ENCODE measurements around the gene GPER1.
A peak's percentile ranks its signal among the peaks of the same experiment; 100 is the strongest.

GPER1 gene

GRCh38 chr7:1080921-1081255 is 7.0 kb upstream of the GPER1 start:
- Mint-ChIP-seq H3K4me3 (no peak overlapping the region), H3K36me3 (ENCODE audit: low read depth) (no peaks in the 10 kb centered on the region), H3K27ac (no peak overlapping the region), H3K27me3 (ENCODE audit: low read depth) (peaks cover 18% of the 10 kb centered on the region), H3K9me3 (no peaks in the 10 kb centered on the region), H3K4me1 (peaks cover 18% of the 10 kb centered on the region)
- TF ChIP-seq, protein P1, sequence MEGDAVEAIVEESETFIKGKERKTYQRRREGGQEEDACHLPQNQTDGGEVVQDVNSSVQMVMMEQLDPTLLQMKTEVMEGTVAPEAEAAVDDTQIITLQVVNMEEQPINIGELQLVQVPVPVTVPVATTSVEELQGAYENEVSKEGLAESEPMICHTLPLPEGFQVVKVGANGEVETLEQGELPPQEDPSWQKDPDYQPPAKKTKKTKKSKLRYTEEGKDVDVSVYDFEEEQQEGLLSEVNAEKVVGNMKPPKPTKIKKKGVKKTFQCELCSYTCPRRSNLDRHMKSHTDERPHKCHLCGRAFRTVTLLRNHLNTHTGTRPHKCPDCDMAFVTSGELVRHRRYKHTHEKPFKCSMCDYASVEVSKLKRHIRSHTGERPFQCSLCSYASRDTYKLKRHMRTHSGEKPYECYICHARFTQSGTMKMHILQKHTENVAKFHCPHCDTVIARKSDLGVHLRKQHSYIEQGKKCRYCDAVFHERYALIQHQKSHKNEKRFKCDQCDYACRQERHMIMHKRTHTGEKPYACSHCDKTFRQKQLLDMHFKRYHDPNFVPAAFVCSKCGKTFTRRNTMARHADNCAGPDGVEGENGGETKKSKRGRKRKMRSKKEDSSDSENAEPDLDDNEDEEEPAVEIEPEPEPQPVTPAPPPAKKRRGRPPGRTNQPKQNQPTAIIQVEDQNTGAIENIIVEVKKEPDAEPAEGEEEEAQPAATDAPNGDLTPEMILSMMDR (IDR thresholded peaks at IDR 0.05; ENCODE audit: unreplicated experiment in 3 of 3): no peak

- H3K27ac Mint-ChIP-seq: no peak overlapping the region
- TF ChIP-seq, protein P1 (IDR thresholded peaks at IDR 0.05; ENCODE audit: unreplicated experiment in 3 of 3): no peak
- H3K4me1 Mint-ChIP-seq: peaks cover 18% of the 10 kb centered on the region
- H3K9me3 Mint-ChIP-seq: no peaks in the 10 kb centered on the region
- no peaks in the 10 kb centered on the region for H3K36me3 Mint-ChIP-seq (ENCODE audit: low read depth)
- no peak overlapping the region for H3K4me3 Mint-ChIP-seq
- peaks cover 18% of the 10 kb centered on the region for H3K27me3 Mint-ChIP-seq (ENCODE audit: low read depth)
These were observed 6.6 kb upstream of the GPER1 start for GRCh38 chr7:1081336-1081735.

GRCh38 chr7:1081931-1082401 is 5.9 kb upstream of the GPER1 start:
- H3K36me3 Mint-ChIP-seq (ENCODE audit: low read depth): no peaks in the 10 kb centered on the region
- H3K4me1 Mint-ChIP-seq: peaks cover 21% of the 10 kb centered on the region
- no peaks in the 10 kb centered on the region for H3K9me3 Mint-ChIP-seq
- TF ChIP-seq, protein P1 (IDR thresholded peaks at IDR 0.05; ENCODE audit: unreplicated experiment in 3 of 3): no peak
- peak overlapping the region in 1 of 3 experiments; percentile 43 for H3K27ac Mint-ChIP-seq
- H3K27me3 Mint-ChIP-seq (ENCODE audit: low read depth): peaks cover 18% of the 10 kb centered on the region
- no peak overlapping the region for H3K4me3 Mint-ChIP-seq

DNA sequence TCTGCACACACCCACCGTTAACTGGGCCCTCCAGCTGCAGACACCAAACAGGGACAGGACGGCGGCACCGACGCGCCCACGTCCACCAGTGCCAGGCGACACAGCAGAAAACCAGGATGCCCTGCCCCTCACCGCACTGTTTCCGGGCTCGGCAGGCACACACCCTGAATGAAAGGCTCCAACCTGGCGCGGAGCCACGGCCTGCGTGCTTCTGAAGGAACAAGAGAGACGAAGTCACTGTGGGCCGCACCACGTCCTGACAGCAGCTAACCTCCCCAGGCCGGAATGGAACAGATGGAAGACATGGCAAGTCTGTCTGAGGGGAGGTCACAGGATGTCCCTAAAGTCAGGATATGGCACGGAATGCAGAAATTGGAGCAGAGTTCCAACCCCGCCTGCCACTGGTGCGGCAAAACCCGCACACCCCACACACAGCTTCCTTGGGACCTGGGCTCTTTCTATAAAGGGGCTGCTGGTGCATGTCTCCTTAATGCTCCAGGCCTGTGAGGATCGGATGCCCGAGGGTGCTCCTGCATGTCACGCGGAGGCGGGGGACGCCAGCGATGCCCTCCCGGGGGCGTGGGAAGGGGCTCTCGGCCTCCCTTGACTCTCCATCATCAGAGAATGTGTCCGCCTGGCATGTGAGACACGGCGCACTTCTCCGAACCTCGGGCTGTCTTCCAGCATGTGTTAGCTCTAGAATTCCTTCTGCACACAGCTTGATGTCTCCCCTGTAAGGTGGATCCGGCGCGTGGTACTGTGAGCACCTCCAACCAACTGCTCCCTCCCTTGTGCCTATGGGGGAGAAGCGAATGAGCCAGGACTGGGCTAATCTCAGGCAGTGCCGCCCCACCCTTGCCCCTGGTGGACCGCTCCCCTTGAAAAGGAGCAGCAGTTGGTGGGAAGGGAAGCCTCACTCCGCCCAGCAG is 3.9 kb upstream of the GPER1 start:
- H3K4me3 Mint-ChIP-seq: no peak overlapping the region
- H3K4me1 Mint-ChIP-seq: peaks cover 36% of the 10 kb centered on the region
- peaks cover 18% of the 10 kb centered on the region for H3K27me3 Mint-ChIP-seq (ENCODE audit: low read depth)
- TF ChIP-seq, protein P1 (IDR thresholded peaks at IDR 0.05; ENCODE audit: unreplicated experiment in 3 of 3): no peak
- no peaks in the 10 kb centered on the region for H3K36me3 Mint-ChIP-seq (ENCODE audit: low read depth)
- no peak overlapping the region for H3K27ac Mint-ChIP-seq
- H3K9me3 Mint-ChIP-seq: no peaks in the 10 kb centered on the region

DNA sequence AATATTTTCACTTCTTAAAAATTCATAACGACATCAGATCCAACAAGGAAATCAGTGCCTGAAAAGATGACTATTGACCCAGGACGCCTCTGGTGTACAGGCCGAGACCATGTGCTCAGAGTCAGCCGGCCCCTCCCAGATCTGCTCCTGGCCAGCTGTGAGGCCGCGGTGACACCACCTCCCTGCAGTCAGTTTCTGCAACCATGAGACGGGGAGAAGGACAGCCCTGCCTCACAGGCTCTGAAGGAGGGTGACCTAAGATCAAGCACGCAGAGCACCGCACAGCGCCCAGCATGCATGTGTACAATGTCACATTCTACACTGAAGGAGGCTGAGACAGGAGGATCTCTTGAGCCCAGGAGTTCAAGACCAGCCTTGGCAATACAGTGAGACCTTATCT is 2.6 kb upstream of the GPER1 start:
- H3K27ac Mint-ChIP-seq: no peak overlapping the region
- H3K4me3 Mint-ChIP-seq: peak overlapping the region in 1 of 3 experiments; percentile 38
- H3K9me3 Mint-ChIP-seq: no peaks in the 10 kb centered on the region
- H3K27me3 Mint-ChIP-seq (ENCODE audit: low read depth): peaks cover 18% of the 10 kb centered on the region
- TF ChIP-seq, protein P1 (IDR thresholded peaks at IDR 0.05; ENCODE audit: unreplicated experiment in 3 of 3): no peak
- H3K4me1 Mint-ChIP-seq: peaks cover 38% of the 10 kb centered on the region
- no peaks in the 10 kb centered on the region for H3K36me3 Mint-ChIP-seq (ENCODE audit: low read depth)

All from nephron (organoid).